HL-60 (cell line): ENCODE measurements around the gene BCO1.

ENCODE experiments used
- POLR2AphosphoS5 ChIP-seq: IDR thresholded peaks from 2 replicates; pipeline ENCODE4 v1.6.1; 2012; ENCODE audit warnings: low read depth
- TF ChIP-seq, protein P1 (sequence below): IDR thresholded peaks from 2 replicates; pipeline ENCODE4 v1.6.1; 2012; ENCODE audit warnings: low read depth; ENCODE audit not compliant: insufficient replicate concordance
- TF ChIP-seq, protein P2 (sequence below): IDR thresholded peaks from one replicate; pipeline ENCODE4 v1.5.1; 2011; ENCODE audit warnings: low read length, control low read depth, inconsistent platforms; ENCODE audit not compliant: insufficient read depth

DNA sequence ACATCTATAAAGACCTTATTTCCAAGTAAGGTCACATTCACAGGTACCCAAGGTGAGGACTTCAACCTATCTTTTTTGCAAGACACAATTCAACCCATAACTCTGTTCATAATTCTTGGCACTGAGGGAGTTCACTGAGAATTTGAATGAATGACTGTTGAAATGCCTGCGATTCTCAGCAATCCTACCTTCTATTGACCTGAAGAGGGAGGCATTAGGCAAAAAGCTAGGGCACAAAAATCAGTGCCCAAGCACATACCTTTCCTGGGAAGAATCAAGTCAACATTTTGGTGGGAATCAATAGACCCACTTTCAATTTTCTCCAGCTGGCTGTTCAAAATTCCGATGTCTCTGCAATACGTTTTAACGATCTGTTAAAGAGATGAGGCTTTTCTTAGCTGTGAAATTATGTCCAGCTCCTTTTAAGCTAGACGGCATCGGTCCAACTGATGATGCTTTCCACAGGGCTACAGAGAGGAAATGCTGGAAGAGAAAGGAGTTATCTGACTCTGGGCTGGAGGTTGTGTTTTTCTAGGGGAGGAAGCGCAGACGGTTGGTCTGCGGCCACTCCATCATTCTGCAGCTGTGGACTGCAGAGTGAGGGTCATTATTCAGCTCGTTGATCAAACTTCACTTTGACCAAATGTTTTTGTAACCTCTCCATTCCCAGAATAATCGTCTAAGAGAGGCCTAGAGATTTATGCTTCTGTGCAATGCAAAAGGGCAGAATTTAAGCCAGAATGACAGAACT lies 25.2 kb downstream of the BCO1 start:
- TF ChIP-seq, protein P1, sequence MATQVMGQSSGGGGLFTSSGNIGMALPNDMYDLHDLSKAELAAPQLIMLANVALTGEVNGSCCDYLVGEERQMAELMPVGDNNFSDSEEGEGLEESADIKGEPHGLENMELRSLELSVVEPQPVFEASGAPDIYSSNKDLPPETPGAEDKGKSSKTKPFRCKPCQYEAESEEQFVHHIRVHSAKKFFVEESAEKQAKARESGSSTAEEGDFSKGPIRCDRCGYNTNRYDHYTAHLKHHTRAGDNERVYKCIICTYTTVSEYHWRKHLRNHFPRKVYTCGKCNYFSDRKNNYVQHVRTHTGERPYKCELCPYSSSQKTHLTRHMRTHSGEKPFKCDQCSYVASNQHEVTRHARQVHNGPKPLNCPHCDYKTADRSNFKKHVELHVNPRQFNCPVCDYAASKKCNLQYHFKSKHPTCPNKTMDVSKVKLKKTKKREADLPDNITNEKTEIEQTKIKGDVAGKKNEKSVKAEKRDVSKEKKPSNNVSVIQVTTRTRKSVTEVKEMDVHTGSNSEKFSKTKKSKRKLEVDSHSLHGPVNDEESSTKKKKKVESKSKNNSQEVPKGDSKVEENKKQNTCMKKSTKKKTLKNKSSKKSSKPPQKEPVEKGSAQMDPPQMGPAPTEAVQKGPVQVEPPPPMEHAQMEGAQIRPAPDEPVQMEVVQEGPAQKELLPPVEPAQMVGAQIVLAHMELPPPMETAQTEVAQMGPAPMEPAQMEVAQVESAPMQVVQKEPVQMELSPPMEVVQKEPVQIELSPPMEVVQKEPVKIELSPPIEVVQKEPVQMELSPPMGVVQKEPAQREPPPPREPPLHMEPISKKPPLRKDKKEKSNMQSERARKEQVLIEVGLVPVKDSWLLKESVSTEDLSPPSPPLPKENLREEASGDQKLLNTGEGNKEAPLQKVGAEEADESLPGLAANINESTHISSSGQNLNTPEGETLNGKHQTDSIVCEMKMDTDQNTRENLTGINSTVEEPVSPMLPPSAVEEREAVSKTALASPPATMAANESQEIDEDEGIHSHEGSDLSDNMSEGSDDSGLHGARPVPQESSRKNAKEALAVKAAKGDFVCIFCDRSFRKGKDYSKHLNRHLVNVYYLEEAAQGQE: no peak
- TF ChIP-seq, protein P2, sequence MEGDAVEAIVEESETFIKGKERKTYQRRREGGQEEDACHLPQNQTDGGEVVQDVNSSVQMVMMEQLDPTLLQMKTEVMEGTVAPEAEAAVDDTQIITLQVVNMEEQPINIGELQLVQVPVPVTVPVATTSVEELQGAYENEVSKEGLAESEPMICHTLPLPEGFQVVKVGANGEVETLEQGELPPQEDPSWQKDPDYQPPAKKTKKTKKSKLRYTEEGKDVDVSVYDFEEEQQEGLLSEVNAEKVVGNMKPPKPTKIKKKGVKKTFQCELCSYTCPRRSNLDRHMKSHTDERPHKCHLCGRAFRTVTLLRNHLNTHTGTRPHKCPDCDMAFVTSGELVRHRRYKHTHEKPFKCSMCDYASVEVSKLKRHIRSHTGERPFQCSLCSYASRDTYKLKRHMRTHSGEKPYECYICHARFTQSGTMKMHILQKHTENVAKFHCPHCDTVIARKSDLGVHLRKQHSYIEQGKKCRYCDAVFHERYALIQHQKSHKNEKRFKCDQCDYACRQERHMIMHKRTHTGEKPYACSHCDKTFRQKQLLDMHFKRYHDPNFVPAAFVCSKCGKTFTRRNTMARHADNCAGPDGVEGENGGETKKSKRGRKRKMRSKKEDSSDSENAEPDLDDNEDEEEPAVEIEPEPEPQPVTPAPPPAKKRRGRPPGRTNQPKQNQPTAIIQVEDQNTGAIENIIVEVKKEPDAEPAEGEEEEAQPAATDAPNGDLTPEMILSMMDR: no peak
- TF ChIP-seq POLR2AphosphoS5: no peak
